ENCODE data around the gene CHRNA4.
"Not testable (repeated sequence)": the region's sequence is repeated elsewhere in the genome, so short reads cannot be mapped to it uniquely, and the experiment has no call there.

The CHRNA4 gene

GRCh38 chr20:63397946-63398450, 36.8 kb upstream of the CHRNA4 start:
- DNase-seq (ENCODE audit: low spot score) = no peak

DNA sequence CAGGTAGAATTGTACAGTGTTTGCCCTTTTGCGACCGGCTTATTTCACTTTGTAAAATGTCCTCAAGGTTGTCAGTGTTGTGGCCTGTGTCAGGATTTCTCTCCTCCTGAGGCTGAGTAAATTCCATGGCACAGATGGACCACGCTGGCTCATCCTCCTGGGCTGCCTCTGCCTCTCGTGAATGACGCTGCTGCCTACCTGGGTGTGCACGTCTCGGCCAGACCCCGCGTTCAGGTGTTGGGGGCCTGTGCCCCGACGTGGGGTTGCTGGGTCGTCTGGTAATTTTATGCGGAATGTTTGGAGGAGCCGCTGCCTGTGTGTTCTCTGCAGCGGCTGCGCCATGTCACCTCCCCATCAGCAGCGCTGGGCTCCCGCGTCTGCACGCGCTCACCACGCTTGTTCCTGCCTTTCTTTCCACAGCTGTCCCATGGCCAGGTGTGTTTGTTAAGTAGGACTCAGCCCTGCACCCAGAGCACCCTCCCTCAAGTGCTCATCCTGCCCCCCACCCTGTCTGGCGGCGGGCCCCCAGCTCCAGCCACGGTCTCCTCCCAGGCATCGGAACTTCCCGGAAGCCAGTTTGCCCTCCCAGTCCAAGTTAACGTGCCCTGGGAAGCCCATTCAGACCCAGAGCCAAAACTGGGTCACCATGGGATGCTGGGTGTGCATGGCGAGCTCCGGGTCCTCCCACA, 36.1 kb upstream of the CHRNA4 start:
- DNase-seq (ENCODE audit: low spot score) = no peak

DNA sequence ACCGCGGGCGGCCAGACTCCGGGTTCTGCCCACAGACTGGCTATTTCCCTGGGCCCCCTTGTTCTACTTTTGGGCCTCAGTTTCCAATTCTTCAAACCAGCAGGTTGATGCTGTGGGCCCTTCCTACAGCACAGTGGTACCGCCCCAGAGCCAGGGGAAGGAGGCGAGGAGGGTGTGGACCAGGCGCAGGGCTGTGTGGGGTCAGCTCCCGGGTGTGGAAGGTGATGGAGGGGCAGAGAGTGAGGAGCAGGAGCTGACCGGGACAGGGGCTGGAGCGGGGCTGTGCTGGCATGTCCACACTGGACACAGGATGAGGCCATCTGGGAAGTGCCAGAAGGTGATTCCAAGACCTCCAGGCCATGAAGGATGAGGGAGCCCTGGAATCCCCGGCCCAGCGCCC, 35.2 kb upstream of the CHRNA4 start:
- DNase-seq (ENCODE audit: low spot score) = no peak

GRCh38 chr20:63395723-63396122, 34.6 kb upstream of the CHRNA4 start:
- DNase-seq (ENCODE audit: low spot score) = no peak

GRCh38 chr20:63394920-63395455, 33.8 kb upstream of the CHRNA4 start:
- DNase-seq (ENCODE audit: low spot score) = no peak

DNA sequence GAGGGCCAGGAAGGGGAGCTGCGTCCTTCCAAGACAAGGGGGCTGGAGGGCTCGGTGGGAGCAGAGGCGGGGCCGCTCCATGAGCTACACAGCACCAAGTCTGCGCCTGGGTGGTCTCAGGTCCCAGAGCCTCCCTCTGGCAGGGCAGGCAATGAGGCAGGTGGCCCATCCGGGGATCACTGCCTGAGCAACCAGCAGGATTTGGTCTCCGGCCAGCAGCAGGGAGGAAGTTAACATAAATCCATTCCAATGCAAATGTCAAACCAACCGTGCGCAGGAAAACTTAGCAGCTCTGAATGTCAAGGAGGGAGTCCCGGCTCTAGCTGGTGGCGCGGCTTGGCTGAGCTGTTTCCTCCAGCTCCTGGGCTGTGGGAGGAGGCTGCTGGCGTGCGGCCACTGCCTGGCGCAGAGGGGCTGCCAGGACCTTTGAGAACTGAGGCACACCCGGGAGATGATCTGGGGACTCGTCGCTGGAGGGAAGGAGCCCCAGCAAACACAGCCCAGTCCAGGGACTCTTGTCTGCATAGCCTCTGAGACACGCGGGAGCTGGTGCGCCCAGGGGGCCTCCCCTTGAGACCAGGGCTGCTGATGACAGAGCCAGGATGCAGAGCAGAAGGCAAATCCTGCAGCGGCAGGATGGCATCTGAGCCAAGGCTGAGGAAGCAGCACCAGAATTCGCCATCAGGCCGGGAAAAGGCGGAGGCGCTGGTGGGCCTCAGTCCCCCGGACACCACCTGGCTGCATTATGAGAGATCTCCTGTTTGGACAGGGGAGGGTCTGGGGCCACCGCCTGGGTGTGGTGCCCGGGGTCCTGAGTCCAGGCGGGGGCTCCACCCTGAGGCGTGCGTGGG, 33.1 kb upstream of the CHRNA4 start:
- no peak for DNase-seq (ENCODE audit: low spot score)

DNA sequence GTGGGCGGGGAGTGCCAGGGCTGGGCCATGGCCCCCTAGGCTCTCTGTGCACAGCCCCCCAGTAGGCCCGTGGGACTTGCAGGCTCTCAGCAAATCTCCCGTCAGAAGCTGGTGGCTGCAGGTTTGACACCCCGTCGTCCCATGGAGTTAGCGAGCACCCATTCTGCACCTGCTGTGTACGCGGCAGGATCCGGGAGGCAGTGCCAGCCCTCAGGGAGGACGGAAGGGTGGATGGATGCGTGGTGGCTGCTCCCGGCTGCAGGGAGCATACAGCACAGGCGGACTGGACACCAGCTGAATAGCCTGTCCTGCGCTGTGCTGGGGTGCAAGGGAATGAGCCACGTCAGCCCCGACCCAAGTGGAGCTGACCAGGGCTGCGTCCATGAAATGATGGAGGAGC, 32.4 kb upstream of the CHRNA4 start:
- DNase-seq (ENCODE audit: low spot score) = no peak

DNA sequence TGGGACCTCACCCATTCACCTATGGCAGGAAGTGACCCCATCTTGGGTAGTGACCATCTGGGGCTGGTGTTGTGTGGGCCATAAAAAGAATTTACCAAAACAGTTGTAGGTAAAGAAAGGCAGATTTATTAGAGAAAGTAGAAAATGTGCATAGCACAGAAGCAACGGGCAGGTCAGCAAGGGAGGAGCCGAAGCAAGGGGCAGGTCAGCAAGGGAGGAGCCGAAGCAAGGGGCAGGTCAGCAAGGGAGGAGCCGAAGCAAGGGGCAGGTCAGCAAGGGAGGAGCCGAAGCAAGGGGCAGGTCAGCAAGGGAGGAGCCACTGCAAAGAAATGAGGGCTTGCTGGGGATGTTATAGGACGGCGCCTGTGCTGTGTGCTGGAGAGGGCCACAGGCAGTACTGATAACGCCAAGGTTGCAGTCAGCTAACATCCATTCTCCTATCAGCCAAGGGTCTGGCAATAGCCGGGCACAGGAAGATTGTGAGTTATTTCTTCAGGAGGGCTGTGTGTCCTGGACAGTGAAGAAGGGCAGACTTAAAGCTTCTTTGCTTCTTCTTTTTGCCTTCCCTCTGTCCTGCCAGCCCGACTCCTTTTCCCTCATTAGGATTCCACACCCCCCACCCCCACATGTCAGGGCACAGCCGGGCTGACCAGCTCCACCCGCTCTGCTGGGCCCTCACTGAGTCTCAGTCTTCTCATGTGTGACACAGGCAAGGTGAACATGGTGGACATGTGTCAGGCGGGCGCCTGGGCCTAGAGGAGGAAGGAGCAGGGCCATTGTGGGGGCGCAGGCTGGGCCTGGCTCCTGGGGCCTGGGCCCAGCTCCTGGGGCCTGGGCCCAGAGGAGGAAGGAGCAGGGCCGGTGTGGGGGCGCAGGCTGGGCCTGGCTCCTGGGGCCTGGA, 31.6 kb upstream of the CHRNA4 start:
- DNase-seq (ENCODE audit: low spot score) = no peak

GRCh38 chr20:63387917-63388316, 26.8 kb upstream of the CHRNA4 start:
- no peak for DNase-seq (ENCODE audit: low spot score)

DNA sequence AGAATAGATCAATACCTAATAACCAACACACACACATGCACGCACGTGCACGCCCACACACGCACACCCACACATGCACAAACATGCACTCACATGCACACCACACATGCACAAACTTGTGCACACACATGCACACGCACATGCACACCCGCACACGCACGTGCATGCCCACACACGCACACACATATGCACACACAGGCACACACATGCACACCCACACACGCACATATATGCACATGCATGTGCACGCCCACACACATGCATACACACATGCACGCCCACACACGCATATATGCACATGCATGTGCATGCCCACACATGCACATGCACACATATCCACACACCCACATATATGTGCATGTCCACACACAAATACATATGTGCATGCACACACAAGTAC, 26.2 kb upstream of the CHRNA4 start:
- no peak for DNase-seq (ENCODE audit: low spot score)

- no peak for DNase-seq (ENCODE audit: low spot score)
Observed at GRCh38 chr20:63386491-63386890, 25.3 kb upstream of the CHRNA4 start.

- DNase-seq (ENCODE audit: low spot score) = no peak
Observed at GRCh38 chr20:63385819-63386218, 24.7 kb upstream of the CHRNA4 start.

- DNase-seq (ENCODE audit: low spot score) = no peak
Observed at GRCh38 chr20:63384336-63384735, 23.2 kb upstream of the CHRNA4 start.

DNA sequence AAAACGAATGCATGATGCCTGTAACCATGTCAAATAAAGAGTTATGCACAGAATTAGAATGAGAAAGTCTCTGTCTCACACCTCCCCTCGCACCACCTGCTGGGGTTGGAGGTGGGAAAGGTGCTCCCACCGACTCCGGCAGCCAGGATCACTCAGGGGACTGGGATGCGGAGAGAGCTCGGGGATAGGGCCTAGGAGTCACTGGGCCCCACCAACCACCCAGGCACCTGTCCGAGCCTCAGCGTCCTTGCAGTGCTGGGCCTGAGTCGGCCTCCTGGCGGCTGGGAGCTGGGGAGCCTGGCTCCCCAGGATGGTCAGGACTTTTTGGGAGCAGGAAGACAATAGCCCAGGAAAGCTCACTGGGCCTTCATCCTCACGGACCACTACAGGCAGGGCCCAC, 22.4 kb upstream of the CHRNA4 start:
- DNase-seq (ENCODE audit: low spot score) = no peak

DNA sequence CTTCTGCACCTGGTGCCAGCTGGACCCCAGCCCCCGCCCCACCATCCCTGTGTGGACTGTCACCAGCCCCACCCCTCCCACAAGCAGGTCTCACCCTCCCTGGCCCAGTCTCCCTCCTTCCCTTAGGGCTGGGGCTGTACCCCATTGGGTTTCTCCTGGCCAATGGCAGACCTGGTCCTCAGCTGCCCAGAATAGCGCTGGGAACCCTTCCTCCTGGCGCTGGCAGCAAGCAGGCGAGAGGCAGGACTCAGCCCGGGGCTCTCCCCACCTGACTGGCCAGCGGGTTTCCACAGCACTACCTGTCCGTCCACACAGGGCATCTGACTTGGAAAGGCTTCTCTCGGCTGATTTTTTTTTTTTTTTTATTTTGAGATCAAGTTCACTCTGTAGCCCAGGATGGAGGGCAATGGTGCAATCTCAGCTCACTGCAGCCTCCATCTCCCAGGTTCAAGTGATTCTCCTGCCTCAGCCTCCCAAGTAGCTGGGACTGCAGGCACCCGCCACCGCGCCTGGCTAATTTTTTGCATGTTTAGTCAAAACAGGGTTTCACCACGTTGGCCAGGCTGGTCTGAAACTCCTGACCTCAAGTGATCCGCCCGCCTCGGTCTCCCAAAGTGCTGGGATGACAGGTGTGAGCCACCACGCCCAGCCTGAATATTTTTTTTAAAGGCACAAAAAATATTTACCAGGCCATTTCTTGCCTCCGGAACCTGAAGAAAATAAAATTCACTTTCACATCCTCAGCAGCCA, 21.6 kb upstream of the CHRNA4 start:
- DNase-seq (ENCODE audit: low spot score) = no peak

DNA sequence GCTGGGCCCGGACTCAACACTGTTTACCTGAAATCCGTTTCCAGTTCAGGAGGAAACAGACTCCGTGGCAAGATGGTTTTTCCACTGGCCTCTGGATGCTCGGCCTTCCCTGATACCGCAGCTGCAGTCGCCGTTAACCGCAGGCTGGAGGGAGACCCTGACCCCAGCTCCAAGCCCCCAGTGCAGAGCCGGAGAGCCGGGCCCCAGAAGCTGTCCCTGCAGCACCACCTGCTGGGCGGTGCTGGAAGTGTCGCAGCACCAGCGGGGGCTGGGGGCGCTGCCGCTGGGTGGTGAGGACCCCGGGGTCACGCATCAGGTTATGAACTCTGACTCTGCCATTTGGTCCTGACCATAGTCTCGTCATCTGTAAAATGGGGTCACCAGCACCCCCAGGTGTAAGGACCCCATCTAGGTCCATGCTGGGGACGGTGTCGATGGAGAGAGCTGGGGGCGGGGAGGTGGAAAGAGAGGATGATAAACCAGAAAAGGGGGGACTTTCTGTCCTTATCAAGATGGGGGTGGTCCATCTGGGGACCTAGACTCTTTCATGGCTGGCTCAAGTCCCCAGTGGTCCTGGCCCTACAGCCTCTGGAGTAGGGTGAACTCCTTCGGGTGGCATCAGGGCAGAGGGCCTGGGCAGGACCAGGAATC, 20.8 kb upstream of the CHRNA4 start:
- peak; percentile 78 for DNase-seq (ENCODE audit: low spot score)

- DNase-seq (ENCODE audit: low spot score) = no peak
Observed at GRCh38 chr20:63380346-63380870, 19.3 kb upstream of the CHRNA4 start.

DNA sequence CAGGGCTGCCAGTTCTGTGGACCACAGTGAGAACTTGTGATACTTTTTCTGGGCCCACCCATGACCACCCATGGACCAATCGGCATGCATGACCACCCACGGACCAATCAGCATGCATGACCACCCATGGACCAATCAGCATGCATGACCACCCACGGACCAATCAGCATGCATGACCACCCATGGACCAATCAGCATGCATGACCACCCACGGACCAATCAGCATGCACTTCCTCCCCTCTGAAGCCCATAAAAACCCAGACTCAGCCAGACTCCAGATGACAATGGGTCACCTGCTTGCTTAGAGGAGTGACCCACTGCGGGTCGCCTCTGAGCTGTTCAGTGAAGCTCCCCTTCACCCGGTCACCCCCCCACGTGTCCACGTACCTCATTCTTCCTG, 18.7 kb upstream of the CHRNA4 start:
- not testable (repeated sequence) for DNase-seq (ENCODE audit: low spot score)

DNA sequence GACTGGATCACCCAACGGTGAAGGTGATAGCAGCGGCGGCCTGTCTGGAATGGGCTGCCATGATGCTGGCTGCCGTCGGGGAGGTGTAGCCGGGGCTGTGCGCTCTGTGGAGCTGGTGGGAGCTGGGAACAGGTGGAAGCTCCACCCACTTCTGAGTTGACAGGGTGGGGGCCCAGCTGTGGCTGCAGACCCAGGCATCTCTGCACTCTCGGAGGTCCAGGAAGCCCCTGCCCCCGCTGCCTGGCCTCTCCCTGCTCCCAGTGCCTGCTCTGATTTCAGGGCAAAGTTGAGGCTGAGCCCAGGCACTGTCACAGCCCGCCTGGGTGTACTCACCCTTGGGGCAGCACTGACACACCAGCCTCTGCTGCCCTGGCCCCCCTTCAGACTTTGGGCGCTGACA, 18.1 kb upstream of the CHRNA4 start:
- DNase-seq (ENCODE audit: low spot score) = no peak

- DNase-seq (ENCODE audit: low spot score) = no peak
Observed at GRCh38 chr20:63378626-63379025, 17.5 kb upstream of the CHRNA4 start.
